KMS-11 (cell line): ENCODE measurements around the gene GINS2.

ENCODE experiments used
- H2AFZ ChIP-seq: fragments of 200-600 bp; sonication (generic); 2 replicates; pipeline ENCODE4 v1.6.1; 2016; ENCODE audit warnings: antibody characterized with exemption, mixed run types, low read depth
- H3K27ac ChIP-seq: fragments of 200-600 bp; sonication (generic); 2 replicates; pipeline ENCODE4 v1.6.1; 2016; ENCODE audit warnings: mild to moderate bottlenecking, mixed run types
- H3K27me3 ChIP-seq: fragments of 200-600 bp; sonication (generic); 2 replicates; pipeline ENCODE4 v1.6.1; 2017; ENCODE audit warnings: mild to moderate bottlenecking, low read depth, mixed run types, moderate library complexity; ENCODE audit not compliant: insufficient read depth
- H3K36me3 ChIP-seq: fragments of 200-600 bp; sonication (generic); 2 replicates; pipeline ENCODE4 v1.6.1; 2017; ENCODE audit warnings: mild to moderate bottlenecking, mixed run types; ENCODE audit not compliant: insufficient read depth
- H3K4me1 ChIP-seq: fragments of 200-600 bp; sonication (generic); 2 replicates; pipeline ENCODE4 v1.6.1; 2016; ENCODE audit warnings: mild to moderate bottlenecking, low read depth, mixed run types; ENCODE audit not compliant: poor library complexity, severe bottlenecking
- H3K4me2 ChIP-seq: fragments of 200-600 bp; sonication (generic); 2 replicates; pipeline ENCODE4 v1.7.0; 2016; ENCODE audit warnings: mild to moderate bottlenecking, mixed run types
- H3K4me3 ChIP-seq: fragments of 200-600 bp; sonication (generic); IDR thresholded peaks from 2 replicates; pipeline ENCODE4 v1.6.1; 2017; ENCODE audit warnings: low read depth, low read length, mixed read lengths; ENCODE audit not compliant: insufficient read depth
- H3K79me2 ChIP-seq: fragments of 200-600 bp; sonication (generic); 2 replicates; pipeline ENCODE4 v1.6.1; 2016; ENCODE audit warnings: low read depth, mixed run types; ENCODE audit not compliant: insufficient read depth
- H3K9ac ChIP-seq: fragments of 200-600 bp; sonication (generic); 2 replicates; pipeline ENCODE4 v1.6.1; 2016; ENCODE audit warnings: mild to moderate bottlenecking, mixed run types
- H4K20me1 ChIP-seq: fragments of 200-600 bp; sonication (generic); 2 replicates; pipeline ENCODE4 v1.6.1; 2016; ENCODE audit warnings: mild to moderate bottlenecking, mixed run types; ENCODE audit not compliant: insufficient read depth
- TF ChIP-seq, protein P1 (sequence below): fragments of 200-600 bp; sonication (generic); conservative IDR thresholded peaks from 2 replicates; pipeline ENCODE4 v1.6.1; 2017; ENCODE audit warnings: low read depth, mild to moderate bottlenecking, antibody characterized with exemption, low read length, moderate library complexity, mixed read lengths

GINS2 gene

DNA sequence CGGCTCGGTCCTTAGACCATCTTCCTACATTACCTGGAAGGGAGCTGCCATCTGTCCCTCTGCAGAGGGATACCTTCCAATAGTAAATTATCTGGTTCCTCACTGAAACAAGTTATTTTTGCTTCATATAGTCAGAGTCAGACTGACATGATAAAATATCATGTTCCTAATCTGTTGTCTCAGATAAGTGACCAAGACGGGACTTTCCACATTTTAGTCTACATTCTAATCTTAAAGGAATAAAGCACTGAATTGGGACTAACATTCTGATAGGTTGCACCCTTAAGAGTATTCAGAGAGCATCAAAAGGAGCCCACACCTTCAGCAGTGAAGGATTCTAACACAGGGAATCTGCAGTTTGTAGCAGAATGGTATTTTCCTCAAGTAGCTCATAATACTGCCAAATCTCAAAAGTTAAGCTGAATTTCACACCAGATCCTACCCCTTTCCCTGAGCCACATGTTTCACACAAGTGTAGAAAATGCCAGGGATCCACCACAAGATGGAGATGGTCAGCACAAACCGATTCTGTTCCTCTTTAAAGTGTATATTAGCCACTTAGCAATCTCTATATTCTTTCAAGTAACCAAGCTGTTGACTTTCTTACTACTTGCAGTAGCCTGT, 13.4 kb downstream of the GINS2 start:
- Histone ChIP-seq H3K4me3 (no peak overlapping the region), H3K4me1 (peaks cover 36% of the 10 kb centered on the region), H3K4me2 (peak overlapping the region; percentile 46), H3K79me2 (peaks cover 8% of the 10 kb centered on the region; the same call in 1 of the 2 replicates), H3K27me3 (no peaks in the 10 kb centered on the region), H2AFZ (no peak overlapping the region), H3K27ac (peak overlapping the region; percentile 47), H3K36me3 (peaks cover 6% of the 10 kb centered on the region; the same call in 1 of the 2 replicates), H4K20me1 (no peaks in the 10 kb centered on the region), H3K9ac (no peak overlapping the region)
- TF ChIP-seq, protein P1, sequence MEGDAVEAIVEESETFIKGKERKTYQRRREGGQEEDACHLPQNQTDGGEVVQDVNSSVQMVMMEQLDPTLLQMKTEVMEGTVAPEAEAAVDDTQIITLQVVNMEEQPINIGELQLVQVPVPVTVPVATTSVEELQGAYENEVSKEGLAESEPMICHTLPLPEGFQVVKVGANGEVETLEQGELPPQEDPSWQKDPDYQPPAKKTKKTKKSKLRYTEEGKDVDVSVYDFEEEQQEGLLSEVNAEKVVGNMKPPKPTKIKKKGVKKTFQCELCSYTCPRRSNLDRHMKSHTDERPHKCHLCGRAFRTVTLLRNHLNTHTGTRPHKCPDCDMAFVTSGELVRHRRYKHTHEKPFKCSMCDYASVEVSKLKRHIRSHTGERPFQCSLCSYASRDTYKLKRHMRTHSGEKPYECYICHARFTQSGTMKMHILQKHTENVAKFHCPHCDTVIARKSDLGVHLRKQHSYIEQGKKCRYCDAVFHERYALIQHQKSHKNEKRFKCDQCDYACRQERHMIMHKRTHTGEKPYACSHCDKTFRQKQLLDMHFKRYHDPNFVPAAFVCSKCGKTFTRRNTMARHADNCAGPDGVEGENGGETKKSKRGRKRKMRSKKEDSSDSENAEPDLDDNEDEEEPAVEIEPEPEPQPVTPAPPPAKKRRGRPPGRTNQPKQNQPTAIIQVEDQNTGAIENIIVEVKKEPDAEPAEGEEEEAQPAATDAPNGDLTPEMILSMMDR, result 0 out of 2 replicates have a peak, but pooled peaks have one; percentile 27

DNA sequence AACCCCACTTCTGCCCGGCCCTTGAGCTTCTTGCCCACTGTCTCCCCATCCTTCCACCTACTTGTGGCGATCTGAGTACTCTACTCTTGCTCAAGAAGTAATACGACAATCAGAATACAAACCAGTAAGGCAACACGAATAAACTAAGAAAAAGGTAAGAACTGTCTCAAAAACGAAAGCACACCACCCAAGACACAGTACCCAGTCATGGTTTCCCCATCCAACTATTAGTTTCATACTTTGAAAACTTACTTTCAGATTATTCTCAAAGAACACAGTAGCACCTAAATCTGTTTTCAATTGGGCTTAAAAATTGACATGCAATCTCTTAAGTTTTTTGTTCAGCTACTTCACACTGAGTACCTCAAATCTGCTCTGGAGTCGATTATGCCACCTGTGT, 13.9 kb downstream of the GINS2 start:
- TF ChIP-seq, protein P1, result no peak
- Histone ChIP-seq H4K20me1 (no peaks in the 10 kb centered on the region), H3K4me3 (no peak overlapping the region), H3K4me2 (peak overlapping the region; percentile 46), H3K9ac (no peak overlapping the region), H3K27me3 (no peaks in the 10 kb centered on the region), H3K36me3 (0 out of 2 replicates have a peak, but pooled peaks cover 6% of the 10 kb centered on the region), H2AFZ (no peak overlapping the region), H3K27ac (peak overlapping the region; percentile 47), H3K79me2 (peaks cover 8% of the 10 kb centered on the region; the same call in 1 of the 2 replicates), H3K4me1 (peaks cover 36% of the 10 kb centered on the region)

DNA sequence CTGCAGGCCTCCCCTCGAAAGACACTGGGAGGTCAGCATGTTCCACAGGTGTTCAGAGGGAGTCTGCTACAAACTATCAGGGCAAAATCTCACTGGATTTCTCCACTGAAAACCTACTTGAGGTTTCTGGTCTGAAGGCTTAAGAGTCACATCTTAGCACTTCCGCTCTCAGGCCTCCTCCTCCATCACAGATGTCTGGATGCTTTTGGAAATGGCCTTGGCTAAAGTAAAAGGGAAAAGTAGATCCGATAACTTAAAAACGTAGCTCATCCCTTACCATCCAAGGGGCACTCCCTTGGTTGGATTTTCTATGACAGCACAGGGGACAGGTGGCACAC, 14.4 kb downstream of the GINS2 start:
- no peak overlapping the region for H2AFZ ChIP-seq
- H3K79me2 ChIP-seq, result peaks cover 8% of the 10 kb centered on the region; the same call in 1 of the 2 replicates
- H4K20me1 ChIP-seq, result no peaks in the 10 kb centered on the region
- H3K4me3 ChIP-seq, result no peak overlapping the region
- H3K27ac ChIP-seq, result peak overlapping the region; percentile 47; the same call in 1 of the 2 replicates
- H3K4me1 ChIP-seq, result peaks cover 36% of the 10 kb centered on the region
- H3K4me2 ChIP-seq, result no peak overlapping the region; the same call in 1 of the 2 replicates
- TF ChIP-seq, protein P1, result no peak
- H3K9ac ChIP-seq, result no peak overlapping the region
- H3K36me3 ChIP-seq, result 0 out of 2 replicates have a peak, but pooled peaks cover 6% of the 10 kb centered on the region
- no peaks in the 10 kb centered on the region for H3K27me3 ChIP-seq

DNA sequence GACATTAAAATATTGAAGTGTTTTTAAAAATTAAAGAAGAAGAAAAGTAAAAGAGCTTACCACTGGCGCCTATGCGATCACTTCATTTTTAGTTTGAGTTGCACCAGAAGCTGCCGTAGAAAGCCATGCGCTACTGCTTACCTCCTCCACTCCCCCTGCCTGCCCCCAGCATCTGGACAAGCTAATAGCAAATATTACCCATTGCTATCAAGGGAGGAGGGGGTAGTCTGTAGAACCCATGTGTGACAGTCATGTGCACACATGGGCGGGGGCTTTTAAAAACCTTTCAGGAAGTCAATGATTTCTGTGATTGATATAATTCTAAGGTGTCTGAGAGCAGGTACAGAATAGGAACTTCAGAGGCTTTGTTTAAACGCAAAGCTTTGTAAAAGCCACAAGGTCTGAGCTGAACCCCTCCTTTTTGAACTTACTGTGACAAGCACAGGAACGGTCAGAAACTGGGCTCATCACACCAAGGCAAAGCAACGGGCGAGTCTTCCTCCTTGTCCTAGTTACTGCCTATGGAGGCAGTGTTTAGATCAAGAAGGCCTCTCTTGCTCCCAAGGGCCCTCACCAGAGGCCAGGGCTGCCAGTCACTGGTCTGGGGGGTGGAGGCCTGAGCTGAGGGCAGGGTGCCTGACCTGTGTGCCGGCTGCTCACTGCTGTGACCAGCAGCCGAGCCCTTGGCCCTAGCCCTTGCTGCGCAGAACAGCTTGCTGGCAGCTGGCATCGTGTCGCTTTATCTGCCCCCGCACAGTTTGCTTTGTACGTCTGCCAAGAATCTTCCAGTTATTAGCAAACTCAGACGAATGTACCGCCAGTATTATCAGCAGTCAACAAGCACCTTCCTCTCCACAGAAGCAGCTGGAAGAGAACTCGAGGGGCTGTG, 15.0 kb downstream of the GINS2 start:
- Histone ChIP-seq H3K27me3 (no peaks in the 10 kb centered on the region), H3K4me3 (no peak overlapping the region), H2AFZ (no peak overlapping the region), H3K36me3 (0 out of 2 replicates have a peak, but pooled peaks cover 6% of the 10 kb centered on the region), H3K79me2 (peaks cover 8% of the 10 kb centered on the region; the same call in 1 of the 2 replicates), H3K4me1 (peaks cover 36% of the 10 kb centered on the region), H3K4me2 (no peak overlapping the region), H4K20me1 (no peaks in the 10 kb centered on the region), H3K9ac (no peak overlapping the region), H3K27ac (no peak overlapping the region)
- TF ChIP-seq, protein P1, result no peak
